HepG2 (cell line): ENCODE results near the gene NUDT22. TPM values are rescaled to one million over a fixed set of nuclear protein-coding genes. Genes with fewer than 3 reads are reported as not detected.
A peak's percentile ranks its signal among the peaks of the same experiment; 100 is the strongest.

Experiments used
- AGO2 ChIP-seq: fragments of 200-400 bp; formaldehyde crosslinking; optimal IDR thresholded peaks from 2 replicates; pipeline ENCODE3; 2017; ENCODE audit warnings: mild to moderate bottlenecking, low read depth, low read length, moderate library complexity
- CSRNP1 ChIP-seq: sonication (generic); formaldehyde crosslinking; IDR thresholded peaks from 2 replicates; pipeline ENCODE4 v1.8.1; 2023; ENCODE audit warnings: mild to moderate bottlenecking, missing genetic modification reagents
- DMAP1 ChIP-seq: IDR thresholded peaks from 2 replicates; pipeline ENCODE4 v1.6.1; 2016
- FOXA1 ChIP-seq, 2 experiments: fragments of 450-650 bp in 1 of 2; sonication (generic) in 1 of 2; formaldehyde crosslinking in 1 of 2; IDR thresholded peaks; 2 replicates each; pipeline versions ENCODE4 v1.4.0 to v1.6.1; 2016 to 2020; ENCODE audit warnings: missing genetic modification reagents in 1 of 2
- FOXA3 ChIP-seq: IDR thresholded peaks from 2 replicates; pipeline ENCODE4 v1.6.1; 2016; ENCODE audit warnings: missing genetic modification reagents, missing compliant biosample characterization
- MZF1 ChIP-seq: sonication (generic); formaldehyde crosslinking; IDR thresholded peaks from 2 replicates; pipeline ENCODE4 v1.8.1; 2023; ENCODE audit warnings: mild to moderate bottlenecking, missing genetic modification reagents, borderline replicate concordance
- NR2F2 ChIP-seq: IDR thresholded peaks from 2 replicates; pipeline ENCODE4 v1.6.1; 2012; ENCODE audit warnings: low read depth, inconsistent platforms, borderline replicate concordance
- PHF21A ChIP-seq: sonication (generic); formaldehyde crosslinking; IDR thresholded peaks from 2 replicates; pipeline ENCODE4 v1.5.0; 2020; ENCODE audit warnings: mild to moderate bottlenecking, missing genetic modification reagents
- POGZ ChIP-seq: sonication (generic); formaldehyde crosslinking; IDR thresholded peaks from 2 replicates; pipeline ENCODE4 v1.4.0; 2020; ENCODE audit warnings: mild to moderate bottlenecking, missing genetic modification reagents
- SMARCC2 ChIP-seq: fragments of 450-650 bp; IDR thresholded peaks from 2 replicates; pipeline ENCODE4 v1.6.1; 2017; ENCODE audit warnings: antibody characterized with exemption, mild to moderate bottlenecking
- SMC3 ChIP-seq: IDR thresholded peaks from 2 replicates; pipeline ENCODE4 v1.6.1; 2011; ENCODE audit warnings: low read length, improper control_type of control experiment
- TBP ChIP-seq: sonication (generic); formaldehyde crosslinking; IDR thresholded peaks from 2 replicates; pipeline ENCODE4 v1.5.0; 2020; ENCODE audit warnings: missing genetic modification reagents
- TFDP1 ChIP-seq: IDR thresholded peaks from 2 replicates; pipeline ENCODE4 v1.6.1; 2016; ENCODE audit warnings: missing compliant biosample characterization, missing genetic modification reagents, borderline replicate concordance
- ZC3H13 ChIP-seq: sonication (generic); formaldehyde crosslinking; IDR thresholded peaks from 2 replicates; pipeline ENCODE4 v1.8.1; 2023; ENCODE audit warnings: mild to moderate bottlenecking, missing genetic modification reagents, moderate library complexity
- ZNF121 ChIP-seq: sonication (generic); formaldehyde crosslinking; IDR thresholded peaks from 2 replicates; pipeline ENCODE4 v1.5.0; 2020; ENCODE audit warnings: mild to moderate bottlenecking, missing genetic modification reagents
- ZNF282 ChIP-seq: fragments of 450-650 bp; IDR thresholded peaks from 2 replicates; pipeline ENCODE4 v1.6.1; 2018; ENCODE audit not compliant: partially characterized antibody
- ZNF292 ChIP-seq: sonication (generic); formaldehyde crosslinking; IDR thresholded peaks from 2 replicates; pipeline ENCODE4 v1.8.1; 2022; ENCODE audit warnings: mild to moderate bottlenecking, low read depth, missing genetic modification reagents, borderline replicate concordance
- ZNF335 ChIP-seq: sonication (generic); formaldehyde crosslinking; IDR thresholded peaks from 2 replicates; pipeline ENCODE4 v1.4.0; 2020; ENCODE audit warnings: missing genetic modification reagents
- ZNF562 ChIP-seq: sonication (generic); formaldehyde crosslinking; IDR thresholded peaks from 2 replicates; pipeline ENCODE4 v1.8.0; 2022; ENCODE audit warnings: missing genetic modification reagents, borderline replicate concordance
- ZNF570 ChIP-seq: sonication (generic); formaldehyde crosslinking; IDR thresholded peaks from 2 replicates; pipeline ENCODE4 v1.4.0; 2020; ENCODE audit warnings: mild to moderate bottlenecking, missing genetic modification reagents, borderline replicate concordance
- ZNF580 ChIP-seq: IDR thresholded peaks from 2 replicates; pipeline ENCODE4 v1.6.1; 2016; ENCODE audit warnings: low read depth, borderline replicate concordance
- ZNF589 ChIP-seq: sonication (generic); formaldehyde crosslinking; conservative IDR thresholded peaks from 2 replicates; pipeline ENCODE4 v1.8.0; 2022; ENCODE audit warnings: mild to moderate bottlenecking, moderate library complexity, missing genetic modification reagents
- ZNF660 ChIP-seq: sonication (generic); formaldehyde crosslinking; IDR thresholded peaks from 2 replicates; pipeline ENCODE4 v1.5.1; 2020; ENCODE audit warnings: mild to moderate bottlenecking, low read depth, missing genetic modification reagents, borderline replicate concordance
- ZNF83 ChIP-seq: sonication (generic); formaldehyde crosslinking; IDR thresholded peaks from 2 replicates; pipeline ENCODE4 v1.4.0; 2020; ENCODE audit warnings: missing genetic modification reagents, mild to moderate bottlenecking, borderline replicate concordance
- ZSCAN30 ChIP-seq: sonication (generic); formaldehyde crosslinking; IDR thresholded peaks from 2 replicates; pipeline ENCODE4 v1.5.0; 2020; ENCODE audit warnings: mild to moderate bottlenecking, missing genetic modification reagents
- polyA plus RNA-seq, 8 experiments: library from polyadenylated mRNA; depleted of rRNA in 3 of 8; stranded (reverse) in 7 of 8; unstranded in 1 of 8; fragments of >200 nt; fragmentation: Illumina TruSeq in 4 of 8; extraction: Trizol in 4 of 8; gene quantifications; 2 replicates each; pipeline versions ENCODE4 v1.2.1 to v1.2.3, GENCODE V29; 2011 to 2016; ENCODE audit warnings: low read depth in 4 of 8, missing spikeins in 1 of 8, mixed read lengths in 1 of 8; ENCODE audit not compliant: insufficient read depth in 1 of 8
- total RNA-seq, 5 experiments: library from RNA; depleted of rRNA; stranded (reverse); fragments of >200 nt; fragmentation: Illumina TruSeq; extraction: Trizol; gene quantifications; 2 replicates each; pipeline ENCODE4 v1.2.3, GENCODE V29; 2016; ENCODE audit warnings: low read depth in 1 of 5
- TF ChIP-seq, protein P1 (sequence below): sonication (generic); formaldehyde crosslinking; IDR thresholded peaks from 2 replicates; pipeline ENCODE4 v1.5.0; 2020; ENCODE audit warnings: missing genetic modification reagents
- TF ChIP-seq, protein P2 (sequence below): sonication (generic); formaldehyde crosslinking; IDR thresholded peaks from 2 replicates; pipeline ENCODE4 v1.8.0; 2022; ENCODE audit warnings: missing genetic modification reagents, mild to moderate bottlenecking, borderline replicate concordance

NUDT22 gene
- total and polyA plus RNA-seq, 2 of the 13 experiments (the other 11 are each of a cell fraction or from before 2014, with no cell fraction given) = 33.5 to 39.8 TPM

- TF ChIP-seq, protein P1, sequence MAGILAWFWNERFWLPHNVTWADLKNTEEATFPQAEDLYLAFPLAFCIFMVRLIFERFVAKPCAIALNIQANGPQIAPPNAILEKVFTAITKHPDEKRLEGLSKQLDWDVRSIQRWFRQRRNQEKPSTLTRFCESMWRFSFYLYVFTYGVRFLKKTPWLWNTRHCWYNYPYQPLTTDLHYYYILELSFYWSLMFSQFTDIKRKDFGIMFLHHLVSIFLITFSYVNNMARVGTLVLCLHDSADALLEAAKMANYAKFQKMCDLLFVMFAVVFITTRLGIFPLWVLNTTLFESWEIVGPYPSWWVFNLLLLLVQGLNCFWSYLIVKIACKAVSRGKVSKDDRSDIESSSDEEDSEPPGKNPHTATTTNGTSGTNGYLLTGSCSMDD (CRISPR knock-in tag) = peak; percentile 33; the same call in 1 of the 2 replicates
- TF ChIP-seq SMARCC2 (no peak), ZC3H13 (CRISPR knock-in tag) (no peak), TBP (CRISPR knock-in tag) (no peak), ZNF580 (CRISPR knock-in tag) (no peak), ZNF335 (CRISPR knock-in tag) (no peak), PHF21A (CRISPR knock-in tag) (no peak), ZNF121 (CRISPR knock-in tag) (no peak), ZNF292 (CRISPR knock-in tag) (no peak), ZNF660 (CRISPR knock-in tag) (no peak), FOXA3 (CRISPR knock-in tag) (no peak), ZNF83 (CRISPR knock-in tag) (no peak), TFDP1 (CRISPR knock-in tag) (peak; percentile 38; the same call in 1 of the 2 replicates), FOXA1 (IDR thresholded peaks at IDR 0.05) (no peak), FOXA1 (CRISPR knock-in tag; IDR thresholded peaks at IDR 0.05) (no peak), DMAP1 (CRISPR knock-in tag) (no peak), AGO2 (peak; percentile 64), POGZ (CRISPR knock-in tag) (no peak), SMC3 (no peak), ZNF562 (CRISPR knock-in tag) (no peak), CSRNP1 (CRISPR knock-in tag) (peak; percentile 69; the same call in 1 of the 2 replicates), MZF1 (CRISPR knock-in tag) (no peak), ZNF589 (CRISPR knock-in tag) (no peak), ZNF282 (no peak), ZSCAN30 (CRISPR knock-in tag) (no peak), ZNF570 (CRISPR knock-in tag) (no peak), NR2F2 (no peak)
- TF ChIP-seq, protein P2, sequence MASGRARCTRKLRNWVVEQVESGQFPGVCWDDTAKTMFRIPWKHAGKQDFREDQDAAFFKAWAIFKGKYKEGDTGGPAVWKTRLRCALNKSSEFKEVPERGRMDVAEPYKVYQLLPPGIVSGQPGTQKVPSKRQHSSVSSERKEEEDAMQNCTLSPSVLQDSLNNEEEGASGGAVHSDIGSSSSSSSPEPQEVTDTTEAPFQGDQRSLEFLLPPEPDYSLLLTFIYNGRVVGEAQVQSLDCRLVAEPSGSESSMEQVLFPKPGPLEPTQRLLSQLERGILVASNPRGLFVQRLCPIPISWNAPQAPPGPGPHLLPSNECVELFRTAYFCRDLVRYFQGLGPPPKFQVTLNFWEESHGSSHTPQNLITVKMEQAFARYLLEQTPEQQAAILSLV = no peak
These were observed 505 bp downstream of the NUDT22 start (continued) for GRCh38 chr11:64226507-64227051.
